GM21717 (cell line): ENCODE data around the gene SMIM24.

Experiments
- ATAC-seq: cut with Tn5 transposase; IDR thresholded peaks from one replicate; pipeline ENCODE4 v1.9.1; 2021; ENCODE audit warnings: mild to moderate bottlenecking, moderate library complexity; ENCODE audit not compliant: unreplicated experiment

Gene SMIM24

DNA sequence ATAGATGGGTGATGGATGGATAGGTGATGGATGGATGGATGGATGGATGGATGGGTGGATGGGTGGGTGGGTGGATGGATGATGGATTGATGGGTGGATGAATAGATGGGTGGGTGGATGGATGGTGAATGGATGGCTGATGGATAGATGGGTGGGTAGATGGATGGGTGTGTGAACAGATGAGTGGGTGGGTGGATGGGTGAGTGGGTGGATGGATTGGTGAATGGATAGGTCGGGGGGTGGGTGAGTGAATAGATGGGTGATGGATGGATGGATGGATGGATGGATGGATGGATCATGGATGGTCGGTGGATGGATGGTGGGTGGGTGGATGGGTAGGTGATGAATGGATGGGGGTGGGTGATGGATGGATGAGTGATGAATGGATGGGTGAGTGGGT lies 3.5 kb downstream of the SMIM24 start:
- ATAC-seq, result no peak

DNA sequence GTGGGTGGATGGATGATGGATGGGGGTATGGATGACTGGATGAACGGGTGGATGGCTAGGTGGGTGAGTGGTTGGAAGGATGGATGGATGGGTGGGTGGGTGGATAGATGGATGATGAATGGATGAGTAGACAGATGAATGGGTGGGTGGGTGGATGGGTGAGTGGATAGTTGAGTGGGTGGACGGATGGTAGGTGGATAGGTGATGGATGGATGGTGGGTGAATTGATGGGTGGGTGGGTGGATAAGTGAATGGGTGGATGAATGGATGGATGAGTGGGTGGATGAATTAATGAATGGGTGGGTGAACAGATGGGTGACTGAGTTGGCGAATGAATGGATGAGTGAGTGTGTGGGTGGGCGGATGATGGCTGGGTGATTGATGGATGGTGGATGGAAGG lies 4.9 kb downstream of the SMIM24 start:
- no peak for ATAC-seq

DNA sequence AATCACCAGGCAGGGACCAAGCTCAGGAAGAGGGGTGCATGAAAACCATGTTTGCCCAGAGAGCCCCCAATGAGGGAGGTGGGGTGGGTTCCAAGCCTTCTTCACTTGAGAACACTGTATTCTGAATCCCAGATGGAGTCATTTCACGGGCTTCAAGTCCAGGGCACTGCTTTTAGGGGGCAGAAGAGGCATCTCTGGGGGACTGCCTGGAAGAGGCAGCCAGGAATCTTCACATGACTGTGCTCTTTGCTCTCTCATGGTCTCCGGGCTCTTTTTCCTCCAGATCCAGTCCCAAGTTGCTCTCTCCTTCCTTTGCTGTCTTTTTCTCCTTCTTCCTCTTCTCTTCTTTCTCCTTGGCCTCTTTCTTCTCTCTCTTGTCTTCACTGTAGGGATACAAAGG lies 5.7 kb downstream of the SMIM24 start:
- ATAC-seq, result no peak

DNA sequence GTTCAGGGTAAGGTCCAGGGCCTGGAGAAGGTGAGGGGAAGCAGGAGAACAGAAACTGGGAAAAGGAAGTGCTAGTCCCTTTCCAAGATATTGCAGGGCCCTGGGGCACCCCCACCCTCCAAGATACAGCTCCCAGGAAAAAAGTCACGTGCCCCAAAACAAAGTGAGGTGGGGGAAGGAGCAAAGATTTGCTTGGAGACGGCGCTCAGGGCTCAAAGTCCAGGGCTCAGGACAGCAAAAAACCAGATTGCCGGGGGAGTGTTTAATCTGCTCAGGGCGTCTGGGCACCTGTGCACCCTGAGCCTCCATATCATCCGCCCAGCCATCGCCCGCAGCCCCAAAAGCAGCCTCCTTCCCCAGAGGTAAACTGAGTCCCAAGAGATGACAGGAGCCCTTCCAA lies 6.3 kb downstream of the SMIM24 start:
- ATAC-seq, result no peak

DNA sequence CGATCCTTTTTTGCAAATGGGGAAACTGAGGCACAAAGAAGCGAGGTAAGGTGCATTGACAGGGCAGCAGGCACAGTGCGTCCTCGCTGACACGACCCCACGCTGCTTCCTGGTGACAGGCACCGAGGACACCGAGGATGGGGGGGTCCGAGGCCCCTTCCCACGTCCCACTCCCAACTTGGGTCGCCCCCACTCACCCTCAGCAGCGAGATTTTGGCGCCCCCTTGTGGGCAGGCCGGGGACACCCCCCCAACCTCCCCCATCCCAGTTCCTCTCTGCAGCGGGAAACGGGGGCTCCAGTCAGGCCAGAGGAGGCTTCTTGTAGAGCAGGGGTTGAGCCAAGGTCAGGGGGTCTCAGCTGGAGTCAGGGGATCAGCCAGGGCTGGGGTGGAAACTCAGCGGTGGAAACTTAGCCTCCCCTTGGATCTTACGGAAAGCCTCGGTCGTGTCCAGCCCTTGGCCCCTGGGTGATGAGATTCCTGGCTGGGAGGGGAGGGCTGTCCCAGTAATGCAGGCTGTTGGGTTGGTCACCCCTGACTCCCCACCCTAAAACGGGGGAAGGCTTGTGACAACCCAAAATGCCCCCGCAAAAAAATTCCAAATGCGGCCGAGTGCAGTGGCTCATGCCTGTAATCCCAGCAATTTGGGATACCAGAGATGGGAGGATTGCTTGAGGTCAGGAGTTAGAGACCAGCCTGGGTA lies 8.2 kb downstream of the SMIM24 start:
- no peak for ATAC-seq

DNA sequence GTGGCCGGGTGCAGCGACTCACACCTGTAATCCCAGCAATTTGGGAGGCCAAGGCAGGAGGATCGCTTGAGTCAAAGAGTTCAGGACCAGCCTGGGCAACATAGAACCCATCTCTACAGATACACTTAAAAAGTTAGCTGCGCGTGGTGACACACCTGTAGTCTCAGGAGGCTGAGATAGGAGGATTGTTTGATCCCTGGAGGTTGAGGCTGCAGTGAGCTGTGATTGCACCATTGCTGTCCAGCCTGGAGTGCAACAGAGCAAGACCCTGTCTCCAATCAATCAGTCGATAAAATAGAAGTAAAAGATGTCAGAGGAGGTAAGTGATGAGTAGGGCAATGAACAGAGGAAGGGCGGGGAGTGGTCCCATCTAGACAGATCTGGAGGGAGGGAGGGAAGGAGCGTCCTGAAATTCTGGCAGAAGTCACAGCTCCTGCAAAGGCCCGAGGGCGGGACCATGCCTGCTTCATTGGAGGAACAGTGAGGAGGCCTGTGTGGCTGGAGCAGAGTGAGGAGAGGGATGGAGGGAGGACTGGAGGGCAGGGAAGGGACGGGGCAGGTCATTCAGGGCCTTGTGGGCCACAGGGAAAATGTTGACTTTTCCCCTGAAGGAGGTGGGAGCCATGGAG lies 9.7 kb downstream of the SMIM24 start:
- ATAC-seq, result no peak

DNA sequence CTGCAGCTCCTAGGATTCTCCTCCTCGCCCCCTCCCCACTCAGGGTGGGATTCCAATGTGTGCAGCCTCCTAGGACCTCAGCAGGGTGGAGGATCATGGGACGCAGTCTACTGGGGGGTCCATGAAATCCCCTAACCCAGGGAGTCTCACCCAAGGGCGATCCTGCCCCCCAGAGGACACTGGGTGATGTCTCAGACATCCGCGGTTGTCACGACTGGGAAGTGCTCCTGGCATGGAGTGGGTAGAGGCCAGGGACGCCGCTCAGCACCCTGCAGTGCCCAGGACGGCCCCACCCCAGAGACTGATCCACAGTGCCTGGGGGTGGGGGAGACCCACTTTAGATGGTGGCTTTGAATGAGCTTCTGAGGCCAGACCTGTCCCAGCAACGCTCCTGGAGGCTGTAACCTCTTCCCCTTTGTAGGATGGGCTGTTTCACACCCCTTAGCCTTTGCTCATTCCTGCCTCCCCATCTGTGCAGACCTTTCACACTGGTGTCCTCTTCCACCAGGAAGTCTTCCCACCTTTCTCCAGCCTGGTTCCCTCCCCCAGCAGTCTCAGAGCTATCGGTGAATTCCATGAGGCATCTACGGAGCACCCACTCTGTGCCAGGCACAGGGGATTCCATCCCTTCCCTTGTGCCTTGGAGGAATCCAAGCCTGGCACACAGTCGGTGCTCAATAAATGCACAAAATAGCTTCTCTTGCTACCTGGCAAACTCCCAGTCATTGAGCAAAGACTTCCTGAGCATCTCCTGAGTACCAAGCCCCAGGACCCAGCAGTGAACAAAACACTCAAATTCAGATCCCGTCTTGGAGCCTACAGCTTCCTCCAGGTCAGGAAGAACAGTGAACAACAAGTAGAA lies 10.5 kb downstream of the SMIM24 start:
- ATAC-seq, result no peak

DNA sequence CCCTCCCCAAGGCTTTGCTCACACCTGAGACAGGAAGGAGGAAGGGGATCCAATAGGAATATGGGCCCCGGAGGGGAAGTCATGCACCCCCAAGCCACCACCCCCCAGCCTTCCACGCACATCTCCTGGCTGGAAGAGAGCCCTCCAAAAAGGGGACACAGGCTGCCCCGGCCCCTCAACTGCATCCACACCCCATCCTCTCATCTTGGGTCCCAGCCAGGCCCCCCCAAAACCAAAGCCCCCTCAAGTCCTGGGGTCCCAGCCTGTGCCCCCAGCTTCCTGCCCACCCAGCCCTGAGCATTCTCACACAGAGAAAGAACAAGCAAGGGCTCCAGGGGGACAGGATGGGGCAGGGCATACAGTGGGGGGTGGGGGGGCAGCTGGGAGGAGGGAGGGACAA lies 12.1 kb downstream of the SMIM24 start:
- no peak for ATAC-seq

DNA sequence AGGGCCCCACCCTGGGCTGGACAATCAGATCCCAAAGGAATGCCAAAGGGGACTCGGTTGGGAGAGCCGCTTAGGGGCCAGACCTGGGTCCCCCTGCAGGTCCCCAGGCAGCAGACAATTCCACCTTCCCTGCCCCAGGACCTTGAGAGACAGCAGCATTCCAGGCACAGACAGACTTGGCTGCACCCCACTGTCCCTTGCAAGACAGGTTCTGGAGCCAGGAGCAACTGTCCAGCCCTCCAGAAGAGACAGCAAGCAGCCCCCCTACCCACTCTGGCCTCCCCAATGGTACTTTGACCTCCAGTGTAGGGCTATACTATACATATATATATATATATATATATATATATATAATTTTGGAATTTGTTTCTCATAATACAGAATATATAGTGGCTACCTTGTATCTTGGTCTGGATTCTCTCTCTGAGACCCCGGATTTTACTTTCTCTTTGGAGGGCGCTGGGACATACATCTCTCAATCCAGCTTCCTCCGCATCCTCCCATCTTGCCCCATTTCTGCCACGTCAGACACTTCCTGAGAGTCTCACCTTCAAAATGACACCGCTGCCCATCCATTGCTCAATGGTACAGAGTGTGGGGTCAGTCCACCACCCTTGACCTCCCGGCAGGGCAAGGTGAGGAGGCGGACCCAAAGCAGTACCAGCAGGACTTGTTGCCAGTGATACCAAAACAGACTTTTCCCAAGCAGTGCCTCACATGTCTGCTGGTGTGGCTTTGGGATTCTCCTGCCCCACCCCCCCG lies 12.7 kb downstream of the SMIM24 start:
- no peak for ATAC-seq

DNA sequence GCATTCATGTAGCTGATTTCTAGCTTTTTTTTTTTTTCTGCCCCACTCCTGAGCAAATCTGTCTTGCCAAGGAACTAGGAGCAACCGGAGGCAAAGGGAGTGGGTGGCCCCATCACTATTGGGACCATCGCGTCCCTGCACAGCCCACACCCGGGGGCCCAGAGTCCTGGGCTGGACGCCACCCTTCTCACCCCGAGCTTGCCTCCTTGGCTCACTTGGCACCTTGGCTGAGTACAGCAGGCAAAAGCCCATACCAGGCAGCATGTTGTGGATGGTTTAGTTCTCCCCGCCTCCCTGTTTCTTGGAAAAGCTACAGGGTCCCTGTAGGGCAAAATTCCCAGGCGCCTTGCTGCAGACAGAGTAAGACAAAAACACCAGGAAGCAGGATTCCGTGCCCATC lies 13.7 kb downstream of the SMIM24 start:
- no peak for ATAC-seq

DNA sequence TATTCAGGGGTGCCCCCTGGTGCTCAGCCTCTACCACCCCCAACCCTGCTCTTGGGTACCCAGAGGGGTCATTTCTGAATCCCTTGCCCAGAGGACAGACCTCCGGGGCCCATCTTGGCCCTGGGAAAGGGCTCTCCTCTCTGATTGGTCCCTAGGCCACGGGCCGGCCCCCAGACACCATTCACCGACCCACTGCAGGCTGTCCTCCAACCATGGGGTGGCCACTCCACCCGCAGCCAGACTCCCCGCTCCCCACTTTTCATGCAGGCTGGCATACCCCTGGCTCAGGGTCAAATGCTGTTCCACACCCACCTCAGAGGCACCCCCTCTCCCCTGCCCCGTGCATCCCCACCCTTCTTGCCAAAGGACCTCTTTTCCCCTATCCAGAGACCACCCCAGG lies 14.8 kb downstream of the SMIM24 start:
- no peak for ATAC-seq

DNA sequence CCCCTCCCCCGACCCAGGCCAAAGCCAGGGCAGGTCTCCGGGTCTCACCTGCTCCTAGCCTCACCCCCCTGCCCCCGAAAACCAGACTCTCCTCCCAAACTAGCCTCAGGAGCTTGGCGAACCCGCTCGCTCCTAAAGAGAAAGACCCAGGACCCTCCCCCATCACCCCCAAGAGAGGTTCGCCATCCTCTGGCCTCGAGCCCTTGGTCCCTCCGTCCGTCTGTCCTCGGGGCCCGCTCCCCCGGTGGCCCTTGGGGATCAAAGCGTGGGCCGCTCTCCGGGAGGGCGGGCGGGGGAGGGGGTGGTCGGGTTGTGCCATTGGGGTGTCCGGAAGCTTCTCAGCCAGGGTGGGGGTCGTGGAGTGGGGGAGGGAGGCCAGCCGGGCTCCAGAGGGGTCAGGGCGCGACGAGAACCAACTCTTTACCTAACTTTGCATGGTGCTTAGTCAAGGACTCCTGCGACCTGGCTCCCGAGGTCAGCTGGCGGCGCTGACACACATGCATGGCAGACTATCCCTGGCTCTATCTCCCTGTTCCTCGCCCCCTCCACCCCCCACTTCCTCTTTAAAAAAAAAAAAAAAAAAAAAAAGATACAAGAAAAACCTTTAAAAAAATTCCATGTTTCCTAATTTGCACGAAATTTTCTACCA lies 15.6 kb downstream of the SMIM24 start:
- no peak for ATAC-seq

DNA sequence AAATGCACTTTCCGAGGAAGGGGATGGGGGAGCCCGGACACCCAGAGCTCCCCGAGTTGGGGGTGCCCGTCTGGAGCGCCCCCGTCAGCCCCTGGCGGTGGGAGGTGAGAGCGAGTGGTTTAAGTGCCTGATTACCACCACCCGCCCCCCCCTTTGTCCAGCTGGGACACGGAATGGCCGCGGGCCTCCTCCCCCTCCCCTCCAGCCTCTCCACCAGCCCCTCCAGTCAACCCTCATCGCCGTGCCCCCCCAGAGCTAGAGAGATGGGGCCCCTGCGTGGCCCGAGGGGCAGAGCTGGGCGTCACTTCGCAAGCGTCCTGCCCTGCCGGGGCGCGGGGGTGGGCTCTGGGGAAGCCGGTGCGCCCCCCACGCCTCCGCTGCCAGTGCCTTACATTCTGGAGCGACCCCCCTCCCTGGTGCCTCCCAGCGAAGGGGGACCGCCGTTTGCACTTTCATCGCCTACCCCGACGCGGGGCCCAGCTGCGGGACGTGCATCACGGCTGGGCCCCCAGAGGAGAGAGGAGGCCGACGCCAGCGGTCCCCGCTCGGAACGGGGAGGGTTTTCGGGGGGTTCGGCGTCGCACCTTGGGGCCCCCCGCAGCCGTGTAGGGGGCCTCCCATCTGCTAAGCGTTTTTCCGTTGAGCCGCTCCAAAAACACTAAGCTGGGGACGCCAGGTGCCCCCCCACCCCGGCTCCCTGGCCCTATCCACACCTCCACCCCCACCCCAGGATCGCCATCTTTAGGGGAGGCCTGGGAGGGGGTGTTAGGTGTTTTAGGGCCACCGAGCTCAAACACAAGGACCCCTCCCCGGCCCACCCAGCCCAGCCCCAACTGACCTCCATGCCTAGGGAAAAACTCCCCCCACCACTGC lies 16.4 kb downstream of the SMIM24 start:
- ATAC-seq, result no peak

DNA sequence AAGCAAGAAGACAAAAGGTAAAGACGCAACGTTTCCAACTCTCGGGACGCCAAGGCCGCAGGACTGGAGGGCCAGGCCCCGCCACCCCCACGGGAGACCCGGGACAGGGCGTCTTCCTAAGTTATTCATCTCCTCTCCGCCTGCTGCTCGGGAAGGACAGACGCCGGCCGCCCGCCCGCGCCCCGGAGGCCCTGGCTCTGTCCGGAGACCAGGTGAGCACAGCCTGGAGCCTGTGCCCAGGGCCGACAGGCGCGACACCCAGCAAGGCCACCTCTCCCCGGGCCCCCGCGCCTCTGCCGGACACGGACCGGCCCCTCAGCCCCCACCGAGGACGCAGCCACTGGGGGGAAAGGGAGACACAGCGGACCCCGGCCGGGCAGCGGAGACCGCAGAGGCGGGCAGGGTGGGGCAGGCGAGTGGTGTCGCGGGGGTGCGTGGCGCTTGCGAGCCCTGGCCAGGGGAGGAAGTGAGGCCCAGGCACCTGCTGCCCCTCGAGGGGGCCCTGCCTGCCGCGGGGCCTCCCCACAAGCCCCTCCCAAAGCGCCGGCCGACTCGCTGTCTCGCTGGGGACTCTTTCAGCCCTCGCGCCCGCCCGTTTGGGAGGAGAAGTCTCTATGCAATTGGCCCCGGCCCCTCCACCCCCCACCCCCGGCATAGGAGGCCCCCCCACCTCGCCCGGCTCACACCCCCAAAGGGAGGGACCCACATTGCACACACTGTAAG lies 17.2 kb downstream of the SMIM24 start:
- ATAC-seq, result no peak

DNA sequence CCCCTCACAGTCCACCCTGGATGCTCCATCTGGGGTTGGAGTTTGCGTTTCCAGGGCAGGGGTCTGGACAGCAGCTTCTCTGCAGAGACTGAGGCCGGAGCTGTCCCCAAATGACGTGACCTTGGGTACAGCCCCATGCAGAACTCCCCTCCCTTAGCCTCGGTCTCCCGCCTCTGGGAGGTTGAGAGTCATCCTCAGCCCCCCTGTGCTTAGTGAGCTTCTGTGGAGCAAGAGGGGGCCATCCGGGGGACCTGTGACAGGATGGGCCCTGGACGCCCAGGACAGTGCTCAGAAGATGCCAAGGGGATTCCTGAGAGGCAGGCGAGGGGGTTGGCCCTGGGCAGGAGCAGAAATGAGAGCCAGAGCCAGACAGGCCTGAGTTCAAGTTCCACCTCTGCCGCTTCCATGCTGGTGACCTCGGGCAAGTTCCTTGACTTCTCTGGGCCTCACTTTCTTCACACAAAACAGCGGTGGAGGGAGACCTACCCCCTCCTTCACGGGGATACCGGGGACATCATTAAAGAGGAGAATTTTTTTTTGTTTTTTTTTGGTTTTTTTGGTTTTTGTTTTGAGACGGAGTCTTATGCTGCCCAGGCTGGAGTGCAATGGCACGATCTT lies 20.3 kb downstream of the SMIM24 start:
- ATAC-seq, result no peak

DNA sequence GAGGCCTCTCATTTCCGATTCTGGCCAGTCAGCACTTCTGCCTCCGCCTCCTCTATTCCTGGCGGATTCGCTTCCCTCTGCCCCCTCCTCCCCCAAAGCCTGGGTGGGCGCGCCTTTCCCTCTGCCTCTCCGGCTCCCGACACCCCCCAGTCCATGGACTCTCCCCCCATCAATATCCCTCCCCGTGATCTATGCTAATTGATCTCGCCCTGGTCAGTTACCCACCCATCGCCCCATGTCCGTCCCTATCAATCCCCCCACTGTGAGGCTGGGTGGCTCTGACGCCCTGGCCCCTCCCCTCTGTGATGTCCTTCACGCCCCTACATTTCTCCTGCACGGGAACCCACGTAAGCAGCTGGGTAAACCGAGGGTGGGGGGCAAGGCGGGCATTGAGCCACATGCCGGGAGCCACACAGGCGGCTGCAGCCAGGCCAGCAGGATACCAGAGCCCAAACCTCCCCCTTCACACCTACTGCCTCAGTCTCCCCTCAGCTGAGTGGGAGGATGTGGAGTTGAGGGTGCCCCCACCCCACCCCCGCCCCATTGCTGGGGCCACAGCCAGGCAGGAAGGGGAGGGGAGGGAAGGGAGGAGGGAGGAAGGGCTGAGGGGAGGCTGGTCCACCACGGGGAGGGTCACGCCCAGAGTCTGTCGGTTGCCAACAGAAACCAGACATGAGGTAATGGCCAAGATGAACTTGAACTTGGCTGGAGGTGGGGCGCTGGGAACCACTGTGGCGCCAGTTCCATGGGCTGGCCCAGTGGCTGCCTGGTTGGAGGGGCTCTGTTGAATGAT lies 21.0 kb downstream of the SMIM24 start:
- ATAC-seq, result no peak

DNA sequence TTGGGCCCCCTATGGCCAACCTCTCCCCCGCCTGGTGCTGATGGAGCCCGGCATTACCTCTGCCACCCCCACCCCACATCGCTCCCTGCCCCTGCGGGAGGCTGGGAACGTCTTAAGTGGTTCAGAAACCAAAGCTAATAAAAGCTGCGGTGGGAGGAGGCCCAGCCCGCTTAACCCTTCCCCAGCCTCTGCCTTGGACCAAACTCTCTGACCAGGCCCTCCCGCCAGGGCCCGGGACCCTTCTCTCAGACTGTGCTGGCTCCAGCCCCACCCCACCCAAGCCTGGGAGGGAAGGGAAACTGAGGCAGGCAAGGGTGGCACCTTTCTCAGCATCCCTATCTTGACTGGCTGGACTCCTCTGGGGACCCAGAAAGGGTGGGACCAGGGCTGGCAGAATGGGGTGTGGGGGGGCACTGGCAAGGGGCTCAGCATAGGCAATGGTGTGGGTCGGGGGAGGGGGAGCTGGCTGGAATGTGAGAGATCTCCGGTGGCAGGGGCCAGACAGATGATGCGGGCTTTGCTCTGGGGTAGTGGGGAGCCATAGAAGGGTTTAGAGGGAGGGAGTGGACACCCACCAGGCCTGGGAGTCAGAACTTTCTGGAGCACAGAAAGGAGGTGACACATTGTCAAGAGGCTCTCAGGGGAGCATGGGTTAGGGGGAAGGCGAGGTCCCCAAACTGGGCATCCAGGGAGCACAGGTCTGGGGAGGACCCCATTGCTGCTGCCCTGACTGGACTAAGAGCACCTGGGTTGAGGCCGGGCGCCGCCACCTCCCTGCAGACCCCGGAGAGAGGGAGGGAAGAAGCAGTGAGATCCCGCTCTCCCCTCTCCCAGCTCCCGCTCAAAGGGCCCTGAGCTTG lies 21.9 kb downstream of the SMIM24 start:
- ATAC-seq, result no peak
